ENCODE measurements around the gene HLA-DQA1. TPM values are rescaled to one million over a fixed set of nuclear protein-coding genes. Genes with fewer than 3 reads are reported as not detected.

The HLA-DQA1 gene
- total and polyA plus RNA-seq, 9 of the 15 experiments (the other 6 are each of a cell fraction or from before 2014, with no cell fraction given), result 0.04 to 0.49 TPM; not detected in 7

DNA sequence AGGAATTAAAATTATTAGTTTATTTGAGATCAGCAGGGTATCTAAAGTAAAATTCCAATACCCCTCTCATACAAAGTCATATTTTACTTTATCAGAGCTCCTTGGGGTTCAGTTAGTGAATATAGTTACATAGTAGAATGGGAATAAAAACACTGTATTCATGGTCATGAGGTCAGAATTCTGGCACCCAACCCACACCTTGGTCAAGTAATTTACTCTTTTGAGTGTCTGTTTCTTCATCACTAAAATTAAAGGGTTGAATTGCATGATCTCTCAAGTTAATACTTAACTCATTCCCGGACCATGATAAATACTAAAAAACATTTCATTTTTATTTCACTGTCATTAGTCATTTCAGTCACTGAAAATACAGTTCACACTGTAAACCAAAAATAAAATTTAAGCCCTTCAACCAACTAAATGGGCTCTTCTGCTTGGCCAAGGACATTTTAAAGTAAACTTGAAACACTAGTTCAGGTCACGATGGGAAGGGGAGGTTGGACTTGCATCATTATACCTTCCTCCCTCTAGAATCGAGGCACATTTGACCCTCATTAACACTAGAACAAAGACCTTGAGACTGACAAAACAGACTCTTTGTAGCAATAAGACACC lies 26.4 kb upstream of the HLA-DQA1 start (continued):
- TF ChIP-seq, protein P1, sequence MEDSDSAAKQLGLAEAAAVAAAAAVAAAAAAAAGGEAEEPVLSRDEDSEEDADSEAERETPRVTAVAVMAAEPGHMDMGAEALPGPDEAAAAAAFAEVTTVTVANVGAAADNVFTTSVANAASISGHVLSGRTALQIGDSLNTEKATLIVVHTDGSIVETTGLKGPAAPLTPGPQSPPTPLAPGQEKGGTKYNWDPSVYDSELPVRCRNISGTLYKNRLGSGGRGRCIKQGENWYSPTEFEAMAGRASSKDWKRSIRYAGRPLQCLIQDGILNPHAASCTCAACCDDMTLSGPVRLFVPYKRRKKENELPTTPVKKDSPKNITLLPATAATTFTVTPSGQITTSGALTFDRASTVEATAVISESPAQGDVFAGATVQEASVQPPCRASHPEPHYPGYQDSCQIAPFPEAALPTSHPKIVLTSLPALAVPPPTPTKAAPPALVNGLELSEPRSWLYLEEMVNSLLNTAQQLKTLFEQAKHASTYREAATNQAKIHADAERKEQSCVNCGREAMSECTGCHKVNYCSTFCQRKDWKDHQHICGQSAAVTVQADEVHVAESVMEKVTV (CRISPR knock-in tag; IDR thresholded peaks at IDR 0.05), result no peak

DNA sequence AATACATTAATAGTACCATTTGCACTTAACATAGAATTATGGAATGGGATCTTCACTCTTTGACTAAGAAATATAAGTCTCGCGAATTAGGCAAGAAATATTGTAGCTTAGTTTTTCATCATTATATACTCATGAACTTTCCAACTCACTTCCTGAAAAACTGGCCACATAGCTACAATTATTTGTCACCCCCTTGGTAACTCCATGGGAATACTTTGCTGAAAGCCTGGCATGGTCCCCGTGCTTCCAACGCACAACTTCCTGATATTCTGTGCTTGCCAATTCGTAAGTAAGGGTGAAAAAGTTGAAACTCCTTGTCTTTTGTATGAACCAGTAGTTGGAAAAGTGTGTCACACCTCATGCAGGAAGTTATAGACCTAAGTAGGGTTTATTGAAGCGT lies 23.7 kb upstream of the HLA-DQA1 start:
- BruUV-seq (replicated peaks), result no TSS peak
- Histone ChIP-seq H3K27ac (ENCODE audit: extremely low read depth, low read depth, low read length) (no peak overlapping the region), H2AFZ (ENCODE audit: low read depth, low read length) (no peak overlapping the region), H3K9ac (ENCODE audit: insufficient read depth in 1 of 2, low read depth in 2 of 2, low read length in 2 of 2) (no peak overlapping the region), H3K4me2 (ENCODE audit: insufficient read depth, low read length) (no peak overlapping the region), H3K4me3 (no peak overlapping the region), H3K27me3 (ENCODE audit: control insufficient read depth in 2 of 2, insufficient read depth in 2 of 2, low read length in 2 of 2) (no peaks in the 10 kb centered on the region), H3K36me3 (ENCODE audit: control insufficient read depth, insufficient read depth, low read length) (no peaks in the 10 kb centered on the region), H3K9me3 (replicated peaks; ENCODE audit: control insufficient read depth, insufficient read depth, low read depth, low read length) (no peaks in the 10 kb centered on the region; the same call in 1 of the 2 replicates), H3K4me1 (replicated peaks in 1 of 2; ENCODE audit: control insufficient read depth in 2 of 2, insufficient read depth in 2 of 2, low read length in 2 of 2) (peaks cover 0 to 3% of the 10 kb centered on the region in 2 experiments; a peak in 1 of 5 replicates), H4K20me1 (replicated peaks; ENCODE audit: control insufficient read depth, insufficient read depth, low read length) (no peaks in the 10 kb centered on the region), H3K79me2 (ENCODE audit: control insufficient read depth, insufficient read depth, low read length) (no peaks in the 10 kb centered on the region), H3K9me1 (ENCODE audit: control insufficient read depth, insufficient read depth, low read length) (no peaks in the 10 kb centered on the region)
- ChIA-PET CTCF (ENCODE audit: low intra/inter-chr PET ratio) (no interaction called here), POLR2A (no interaction called here)
- intact Hi-C loops (cut with micrococcal nuclease), result no loop called here
- DNase-seq (ENCODE audit: extremely low read depth in 1 of 4, low spot score in 3 of 4) (no peak), ATAC-seq (no peak), FAIRE-seq (no peak)
- no peak for TF ChIP-seq CBX1 (IDR thresholded peaks at IDR 0.05; ENCODE audit: low read depth)
- TF ChIP-seq FOXM1 (IDR thresholded peaks at IDR 0.05; ENCODE audit: low read depth), result no peak
- TF ChIP-seq FOXM1 (CRISPR knock-in tag; IDR thresholded peaks at IDR 0.05; ENCODE audit: low read depth), result no peak
- no peak for TF ChIP-seq RAD51 (IDR thresholded peaks at IDR 0.05; ENCODE audit: borderline replicate concordance, low read depth)
- TF ChIP-seq ZBTB17 (CRISPR knock-in tag; IDR thresholded peaks at IDR 0.05), result no peak
- TF ChIP-seq ESRRA (IDR thresholded peaks at IDR 0.05; ENCODE audit: borderline replicate concordance, low read depth), result no peak
- no peak for TF ChIP-seq ZNF507 (tag; conservative IDR thresholded peaks at IDR 0.05)
- no peak for TF ChIP-seq CREB1 (IDR thresholded peaks at IDR 0.05)
- TF ChIP-seq CREB1 (CRISPR knock-in tag; IDR thresholded peaks at IDR 0.05), result no peak
- no peak for TF ChIP-seq CBFA2T2 (conservative IDR thresholded peaks at IDR 0.05)
- in situ Hi-C loops (cut with MboI), result no loop called here
- 0% methylated on average over 6 of the region's 6 CpGs for WGBS (ENCODE audit: insufficient coverage, low coverage, missing lambda C conversion rate)
